Cardiac muscle cell (in vitro differentiated cells and primary cell): ENCODE measurements around the gene ATP6V1G2. TPM values are rescaled to one million over a fixed set of nuclear protein-coding genes. Genes with fewer than 3 reads are reported as not detected.

Source experiments
- DNase-seq, 2 donors: peaks; one replicate each; pipeline versions ENCODE4 v3.0.0 to v3.0.0-alpha.2; 2010 to 2017; ENCODE audit warnings: low read depth in 1 of 2, low spot score in 1 of 2
- H3K27ac ChIP-seq: fragments of 200-600 bp; sonication (generic); 2 replicates; pipeline ENCODE4 v1.5.1; 2016
- H3K27me3 ChIP-seq: fragments of 200-600 bp; sonication (generic); 2 replicates; pipeline ENCODE4 v1.6.0; 2016; ENCODE audit warnings: control low read depth
- H3K36me3 ChIP-seq: fragments of 200-600 bp; sonication (generic); 2 replicates; pipeline ENCODE4 v1.5.1; 2016; ENCODE audit warnings: control low read depth
- H3K4me1 ChIP-seq: fragments of 200-600 bp; sonication (generic); 2 replicates; pipeline ENCODE4 v1.8.1; 2017; ENCODE audit warnings: low read depth, mild to moderate bottlenecking, mixed run types
- H3K4me3 ChIP-seq: fragments of 200-600 bp; sonication (generic); 2 replicates; pipeline ENCODE4 v1.5.1; 2016; ENCODE audit warnings: mild to moderate bottlenecking
- H3K9me3 ChIP-seq: fragments of 200-600 bp; sonication (generic); 2 replicates; pipeline ENCODE4 v1.5.1; 2017; ENCODE audit warnings: low read depth, mild to moderate bottlenecking, control low read depth
- polyA plus RNA-seq: library from polyadenylated mRNA; unstranded; fragments of >200 nt; fragmentation: Nextera tagmentation; extraction: Ambion mirVana; gene quantifications from 2 replicates; pipeline ENCODE4 v1.2.1, GENCODE V29; 2016
- total RNA-seq: library from RNA; depleted of rRNA; stranded (reverse); fragments of >200 nt; gene quantifications from 2 replicates; pipeline ENCODE4 v1.2.3, GENCODE V29; 2016
- TF ChIP-seq, protein P1 (sequence below): IDR thresholded peaks from 2 replicates; pipeline ENCODE4 v1.5.1; 2012; ENCODE audit warnings: low read depth, mild to moderate bottlenecking, low read length

The ATP6V1G2 gene
- total and polyA plus RNA-seq, 2 experiments from 2014 or later, result 28.8 to 32.7 TPM

DNA sequence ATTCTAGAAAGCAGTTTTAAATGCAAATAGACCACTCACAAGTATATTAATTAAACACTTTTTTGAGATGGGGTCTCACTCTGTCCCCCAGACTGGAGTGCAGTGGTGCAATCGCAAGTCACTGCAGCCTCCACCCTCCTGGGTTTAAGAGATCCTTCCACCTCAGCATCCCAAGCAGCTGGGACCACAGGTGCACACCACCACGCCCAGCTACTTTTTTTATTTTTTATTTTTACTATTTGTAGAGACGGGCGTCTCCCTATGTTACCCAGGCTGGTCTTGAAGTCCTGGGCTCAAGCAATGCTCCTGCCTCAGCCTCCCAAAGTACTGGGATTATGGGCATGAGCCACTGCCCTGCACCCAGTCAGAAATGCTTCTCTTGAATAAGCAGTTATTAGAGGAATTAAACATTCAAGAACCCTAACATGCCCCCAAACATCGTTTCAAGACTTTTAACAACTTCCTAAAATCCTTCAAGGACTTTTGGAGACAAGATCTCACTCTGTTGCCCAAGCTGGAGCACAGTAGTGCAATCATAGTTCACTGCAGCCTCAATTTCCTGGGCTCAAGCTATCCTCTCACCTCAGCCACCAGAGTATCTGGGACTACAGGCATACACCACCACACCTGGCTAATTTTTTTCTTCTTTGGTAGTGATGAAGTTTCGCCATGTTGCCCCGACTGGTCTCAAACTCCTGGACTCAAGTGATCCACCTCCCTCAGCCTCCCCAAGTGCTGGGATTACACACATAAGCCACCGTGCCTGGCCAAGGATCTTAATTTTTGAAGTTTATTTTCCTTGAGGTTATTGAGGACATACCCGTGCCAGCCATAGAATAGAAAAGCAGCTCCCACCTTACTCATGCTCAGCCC is 14.4 kb downstream of the ATP6V1G2 start:
- no peak overlapping the region for H3K4me3 ChIP-seq
- H3K4me1 ChIP-seq, result no peaks in the 10 kb centered on the region
- H3K27me3 ChIP-seq, result no peaks in the 10 kb centered on the region
- H3K36me3 ChIP-seq, result peaks cover 67% of the 10 kb centered on the region
- DNase-seq, result no peak
- TF ChIP-seq, protein P1, sequence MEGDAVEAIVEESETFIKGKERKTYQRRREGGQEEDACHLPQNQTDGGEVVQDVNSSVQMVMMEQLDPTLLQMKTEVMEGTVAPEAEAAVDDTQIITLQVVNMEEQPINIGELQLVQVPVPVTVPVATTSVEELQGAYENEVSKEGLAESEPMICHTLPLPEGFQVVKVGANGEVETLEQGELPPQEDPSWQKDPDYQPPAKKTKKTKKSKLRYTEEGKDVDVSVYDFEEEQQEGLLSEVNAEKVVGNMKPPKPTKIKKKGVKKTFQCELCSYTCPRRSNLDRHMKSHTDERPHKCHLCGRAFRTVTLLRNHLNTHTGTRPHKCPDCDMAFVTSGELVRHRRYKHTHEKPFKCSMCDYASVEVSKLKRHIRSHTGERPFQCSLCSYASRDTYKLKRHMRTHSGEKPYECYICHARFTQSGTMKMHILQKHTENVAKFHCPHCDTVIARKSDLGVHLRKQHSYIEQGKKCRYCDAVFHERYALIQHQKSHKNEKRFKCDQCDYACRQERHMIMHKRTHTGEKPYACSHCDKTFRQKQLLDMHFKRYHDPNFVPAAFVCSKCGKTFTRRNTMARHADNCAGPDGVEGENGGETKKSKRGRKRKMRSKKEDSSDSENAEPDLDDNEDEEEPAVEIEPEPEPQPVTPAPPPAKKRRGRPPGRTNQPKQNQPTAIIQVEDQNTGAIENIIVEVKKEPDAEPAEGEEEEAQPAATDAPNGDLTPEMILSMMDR, result no peak
- no peaks in the 10 kb centered on the region for H3K9me3 ChIP-seq
- H3K27ac ChIP-seq, result peak overlapping the region; percentile 68

GRCh38 chr6:31531162-31531561 is 15.2 kb downstream of the ATP6V1G2 start:
- H3K4me1 ChIP-seq, result no peaks in the 10 kb centered on the region
- no peak for DNase-seq
- H3K9me3 ChIP-seq, result no peaks in the 10 kb centered on the region
- H3K27me3 ChIP-seq, result no peaks in the 10 kb centered on the region
- peaks cover 59% of the 10 kb centered on the region for H3K36me3 ChIP-seq
- no peak overlapping the region for H3K4me3 ChIP-seq
- TF ChIP-seq, protein P1, result no peak
- no peak overlapping the region for H3K27ac ChIP-seq

GRCh38 chr6:31530659-31531058 is 15.7 kb downstream of the ATP6V1G2 start:
- TF ChIP-seq, protein P1, result no peak
- Histone ChIP-seq H3K4me3 (no peak overlapping the region), H3K27ac (no peak overlapping the region), H3K9me3 (no peaks in the 10 kb centered on the region), H3K36me3 (peaks cover 54% of the 10 kb centered on the region), H3K27me3 (no peaks in the 10 kb centered on the region), H3K4me1 (no peaks in the 10 kb centered on the region)
- no peak for DNase-seq

DNA sequence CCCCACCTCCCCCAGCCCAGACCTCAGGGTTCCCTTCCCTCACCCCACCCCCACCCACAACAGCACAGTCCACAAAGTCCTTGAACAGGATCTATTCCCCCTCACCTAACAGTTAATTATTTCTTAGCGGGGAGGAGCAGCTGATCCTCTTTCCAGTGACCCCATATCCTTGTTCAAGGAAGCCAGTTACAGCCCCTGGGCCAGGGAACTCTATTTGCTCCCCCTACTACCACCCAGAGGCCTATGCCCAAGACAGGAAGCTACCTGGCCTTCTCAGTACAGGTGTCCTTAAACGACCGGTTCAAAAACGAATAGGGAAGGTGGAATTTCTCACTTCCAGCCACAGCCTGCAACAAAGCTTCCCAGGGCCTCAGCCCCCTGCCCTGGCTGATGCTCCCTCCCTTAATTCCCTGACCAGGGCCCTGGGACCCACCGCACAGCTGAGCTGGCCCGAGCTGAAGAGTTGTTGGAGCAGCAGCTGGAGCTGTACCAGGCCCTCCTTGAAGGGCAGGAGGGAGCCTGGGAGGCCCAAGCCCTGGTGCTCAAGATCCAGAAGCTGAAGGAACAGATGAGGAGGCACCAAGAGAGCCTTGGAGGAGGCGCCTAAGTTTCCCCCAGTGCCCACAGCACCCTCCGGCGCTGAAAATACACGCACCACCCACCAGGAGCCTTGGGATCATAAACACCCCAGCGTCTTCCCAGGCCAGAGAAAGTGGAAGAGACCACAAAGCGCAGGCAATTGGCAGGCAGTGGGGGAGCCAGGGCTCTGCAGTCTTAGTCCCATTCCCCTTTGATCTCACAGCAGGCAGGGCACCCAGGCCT is 16.9 kb downstream of the ATP6V1G2 start:
- Histone ChIP-seq H3K9me3 (no peaks in the 10 kb centered on the region), H3K4me1 (no peaks in the 10 kb centered on the region), H3K36me3 (peaks cover 43% of the 10 kb centered on the region), H3K27ac (peak overlapping the region; percentile 47), H3K4me3 (no peak overlapping the region), H3K27me3 (no peaks in the 10 kb centered on the region)
- DNase-seq, result no peak
- TF ChIP-seq, protein P1, result no peak

- Histone ChIP-seq H3K27ac (peak within 1 kb of the TSS; percentile 47), H3K36me3 (peaks cover 36% of the 10 kb centered on the region), H3K4me1 (no peaks in the 10 kb centered on the region), H3K9me3 (no peaks in the 10 kb centered on the region), H3K4me3 (no peak within 1 kb of the TSS), H3K27me3 (no peaks in the 10 kb centered on the region)
- no peak for DNase-seq
- TF ChIP-seq, protein P1, result no peak
Observed at GRCh38 chr6:31528821-31529328, 17.5 kb downstream of the ATP6V1G2 start, which contains the start of gene MCCD1. TSS of gene MCCD1 (plus strand) at chr6:31528962. CDS start at chr6:31529015, 53 bp downstream.
